Skin epidermis (tissue), 12 donors: ENCODE results near the gene SPART.
"Not testable (repeated sequence)": the region's sequence is repeated elsewhere in the genome, so short reads cannot be mapped to it uniquely, and the experiment has no call there.

Source experiments
- H3K27ac ChIP-seq, 21 experiments: fragments of 200-600 bp; sonication (generic) in 11 of 21; one replicate each; pipeline ENCODE4 v1.5.0; 2020; ENCODE audit warnings: mild to moderate bottlenecking in 3 of 21, inconsistent platforms in 2 of 21, moderate library complexity in 2 of 21
- H3K4me3 ChIP-seq, 7 experiments: fragments of 200-600 bp; sonication (generic) in 2 of 7; one replicate each; pipeline ENCODE4 v1.5.0; 2020; ENCODE audit warnings: inconsistent platforms in 2 of 7, mild to moderate bottlenecking in 2 of 7, moderate library complexity in 1 of 7

The SPART gene

DNA sequence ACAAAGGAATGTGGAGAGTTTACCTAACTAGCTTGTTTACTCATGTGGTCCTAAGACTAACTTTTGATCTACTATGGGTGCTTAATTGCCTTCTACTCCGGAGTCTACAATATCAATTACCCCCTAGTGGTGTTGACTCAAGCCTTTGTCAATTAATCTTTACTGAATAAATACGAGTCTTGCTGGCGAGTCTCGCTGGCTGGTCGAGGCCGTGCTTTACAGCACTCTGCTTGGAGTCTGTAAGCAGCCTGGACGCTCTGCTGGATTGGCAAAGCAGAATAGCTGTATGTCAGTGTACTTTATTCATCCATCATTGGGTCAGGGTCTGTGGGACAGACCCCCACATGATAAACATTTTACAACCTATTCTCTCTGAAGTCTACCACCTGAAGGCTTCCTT lies 9.9 kb upstream of the SPART start:
- H3K4me3 ChIP-seq = no peak overlapping the region
- no peak overlapping the region for H3K27ac ChIP-seq

DNA sequence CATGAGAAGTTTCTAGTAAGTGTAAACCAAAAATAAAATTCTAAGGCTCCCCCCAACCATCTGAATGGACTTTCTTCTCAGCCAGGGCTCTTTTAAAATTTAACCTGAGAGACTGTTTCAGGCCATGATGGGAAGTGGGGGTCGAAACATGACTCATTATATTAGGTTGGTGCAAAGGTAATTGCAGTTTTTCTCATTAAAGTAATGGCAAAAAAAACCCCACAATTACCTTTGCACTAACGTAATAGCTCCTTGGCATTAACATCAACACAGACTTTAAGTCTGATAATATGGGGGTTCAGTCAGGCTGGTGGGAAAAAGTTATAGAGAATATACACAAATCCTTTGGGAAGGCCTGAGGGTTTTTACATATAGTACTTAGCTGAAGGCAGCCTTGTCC lies 9.4 kb upstream of the SPART start:
- H3K4me3 ChIP-seq = no peak overlapping the region
- no peak overlapping the region for H3K27ac ChIP-seq

DNA sequence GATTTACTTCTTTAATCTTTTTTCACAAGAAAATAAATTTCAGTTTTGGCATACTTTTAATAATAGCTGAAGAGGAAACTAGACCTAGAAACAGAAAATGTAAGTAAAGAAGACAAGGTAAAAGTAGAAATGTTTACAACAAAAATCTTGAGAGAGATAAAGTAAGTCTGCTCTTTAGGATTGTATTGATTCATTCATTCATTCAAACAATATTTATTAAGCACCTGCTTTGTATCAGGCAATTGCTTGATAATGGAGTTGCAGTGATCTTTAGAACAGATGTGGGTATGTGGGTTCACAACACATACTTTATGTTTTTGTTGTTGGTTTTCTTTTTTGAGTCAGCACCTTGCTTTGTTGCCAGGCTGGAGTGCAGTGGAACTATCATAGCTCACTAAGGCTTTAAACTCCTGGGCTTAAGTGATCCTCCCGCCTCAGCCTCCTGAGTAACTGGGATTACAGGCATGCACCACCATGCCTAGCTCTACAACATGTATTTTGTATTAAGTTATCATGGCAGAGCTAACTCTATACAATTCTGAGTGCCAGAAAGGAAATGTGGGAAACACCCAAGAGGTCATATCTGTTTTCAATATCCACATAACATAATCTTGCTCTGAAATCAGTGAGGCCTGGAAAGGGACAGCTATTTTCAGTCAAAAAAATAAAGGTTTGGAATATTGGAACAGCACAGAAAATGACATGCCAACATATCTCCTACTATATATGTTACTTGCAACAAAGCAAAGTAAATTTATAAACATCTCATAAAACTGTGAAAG lies 8.8 kb upstream of the SPART start:
- no peak overlapping the region for H3K27ac ChIP-seq
- no peak overlapping the region for H3K4me3 ChIP-seq

DNA sequence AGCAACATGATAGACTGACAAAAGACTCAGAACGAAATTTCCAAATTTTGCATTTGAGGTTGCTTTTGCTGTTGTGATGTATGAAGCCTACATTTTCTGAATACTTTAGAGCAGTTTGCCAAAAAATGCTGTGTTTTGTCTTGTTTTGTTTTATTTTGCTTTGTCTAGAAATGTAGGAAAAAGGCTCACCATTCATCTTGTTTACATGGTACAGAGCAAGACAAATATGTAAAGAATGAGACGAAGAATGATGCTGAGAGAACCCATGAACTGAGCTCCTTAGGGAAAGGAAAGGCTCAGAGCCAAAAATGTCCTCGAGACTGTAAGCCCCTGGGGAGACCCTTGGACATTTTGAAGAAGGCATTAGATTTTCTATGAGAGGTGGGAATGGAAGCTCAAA lies 6.8 kb upstream of the SPART start:
- Histone ChIP-seq H3K4me3 (no peak overlapping the region), H3K27ac (no peak overlapping the region)

DNA sequence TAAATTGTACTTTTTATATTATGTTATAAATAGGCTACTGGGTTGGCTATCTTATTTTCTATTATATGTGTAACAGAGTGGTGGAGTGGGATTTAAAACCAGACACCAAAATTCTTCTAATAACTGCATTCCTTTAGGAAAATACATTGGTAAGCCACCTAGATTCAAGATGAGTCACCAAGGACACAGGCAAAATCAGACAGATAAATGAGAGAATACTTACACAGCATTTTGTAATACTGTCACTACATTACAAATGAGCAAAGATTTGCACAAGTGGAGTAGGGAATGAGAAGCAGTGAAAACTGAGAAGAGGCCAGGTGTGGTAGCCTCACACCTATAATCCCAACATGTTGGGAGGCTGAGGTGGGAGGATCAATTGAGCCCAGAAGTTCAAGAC lies 6.2 kb upstream of the SPART start:
- Histone ChIP-seq H3K27ac (no peak overlapping the region), H3K4me3 (no peak overlapping the region)

DNA sequence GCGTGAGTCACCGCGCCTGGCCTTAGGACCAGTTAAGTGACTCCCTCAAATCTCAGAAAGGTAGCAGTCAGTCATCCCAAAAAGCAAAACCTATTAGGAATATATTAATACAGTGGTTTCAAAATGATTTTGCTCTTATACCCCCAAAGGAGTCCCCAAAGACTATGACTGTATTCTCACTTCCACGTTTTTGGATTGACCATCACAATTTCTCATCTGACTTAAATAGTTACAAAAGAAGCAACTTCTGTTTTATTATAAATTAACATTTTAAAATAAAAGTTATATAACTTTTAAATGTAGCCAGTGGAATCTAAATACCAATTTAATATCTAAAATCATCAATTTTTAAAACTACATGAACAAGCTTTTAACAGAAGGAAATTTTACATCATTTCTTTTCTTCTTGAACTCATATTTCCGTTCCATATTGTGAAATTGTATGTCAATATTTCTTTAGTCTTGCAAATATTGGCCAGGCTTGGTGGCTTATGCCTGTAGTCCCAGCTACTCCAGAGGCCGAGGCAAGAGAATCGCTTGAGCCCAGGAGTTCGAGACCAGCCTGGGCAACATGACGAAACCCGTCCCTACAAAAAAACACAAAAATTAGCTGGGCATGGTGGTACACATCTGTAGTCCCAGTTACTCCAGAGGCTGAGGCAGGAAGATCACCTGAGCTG lies 1.5 kb upstream of the SPART start:
- H3K27ac ChIP-seq = peak overlapping the region in 4 of 21 experiments; percentile 42 to 98 (median 96)
- H3K4me3 ChIP-seq = no peak overlapping the region

DNA sequence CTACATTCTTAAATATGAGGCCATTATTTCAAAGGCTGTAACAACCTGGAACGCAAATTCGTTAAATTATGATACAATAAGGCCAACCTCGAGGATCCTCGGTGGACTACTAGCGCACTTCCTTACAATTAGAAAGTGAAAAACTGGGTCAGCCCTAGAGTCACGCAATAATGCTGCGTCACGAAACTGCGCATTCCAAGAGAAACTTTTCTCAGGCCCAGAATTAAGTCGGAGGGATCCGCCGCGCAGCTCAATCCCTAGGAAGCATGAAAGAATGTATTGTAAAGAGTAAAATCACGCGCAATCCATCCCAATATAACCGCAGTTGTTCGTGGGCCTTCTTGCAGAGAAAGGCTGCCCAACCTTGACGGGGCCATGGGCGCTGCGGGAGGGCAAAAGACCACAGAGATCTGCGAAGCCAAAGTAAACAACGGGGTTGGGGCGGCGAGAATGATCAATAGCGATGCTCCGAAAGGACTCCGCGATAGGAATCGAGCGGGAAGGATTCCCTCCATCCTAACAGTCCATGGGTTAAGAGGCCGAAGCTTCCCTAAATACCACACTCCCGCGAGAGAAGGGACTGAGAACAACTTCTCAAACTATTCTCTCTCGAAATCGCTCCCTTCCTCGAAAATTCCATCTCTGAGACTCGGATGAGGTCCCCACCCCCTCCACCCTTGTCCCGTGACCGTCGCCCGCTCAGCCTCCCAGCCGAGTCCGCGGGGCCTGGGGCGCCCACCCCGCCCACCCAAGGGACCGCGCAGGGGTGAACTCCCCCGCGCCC lies 564 bp downstream of the SPART start:
- Histone ChIP-seq H3K4me3 (peak overlapping the region; percentile 56 to 91 (median 68)), H3K27ac (peak overlapping the region; percentile 81 to 99 (median 95))

DNA sequence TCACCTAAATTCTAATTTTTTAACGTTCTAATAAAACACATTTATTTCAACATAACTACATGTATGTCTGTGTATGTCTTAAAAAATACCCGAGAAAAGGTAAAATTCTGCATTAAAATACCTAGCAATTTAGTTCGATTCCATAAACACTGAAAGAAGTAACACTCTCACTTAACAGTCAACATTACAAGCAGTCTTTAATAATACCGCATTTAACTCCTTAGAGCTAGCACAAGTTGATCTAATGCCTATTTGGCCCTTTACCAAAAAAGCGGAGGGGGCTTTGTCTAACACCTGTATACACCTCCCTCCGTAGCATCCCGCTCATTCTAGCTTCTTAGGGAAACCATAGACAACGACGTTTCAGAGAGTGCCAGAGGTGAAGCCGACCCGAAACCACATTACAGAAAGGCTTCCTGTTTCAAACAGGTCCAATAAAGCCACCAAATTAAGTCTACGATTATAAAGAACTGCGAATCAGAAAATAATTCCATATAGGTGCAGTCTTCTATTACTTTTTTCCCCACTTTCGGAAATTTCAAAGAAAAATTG lies 1.2 kb downstream of the SPART start:
- Histone ChIP-seq H3K4me3 (peak overlapping the region; percentile 56 to 91 (median 68)), H3K27ac (peak overlapping the region in 18 of 21 experiments; percentile 86 to 99 (median 96))

DNA sequence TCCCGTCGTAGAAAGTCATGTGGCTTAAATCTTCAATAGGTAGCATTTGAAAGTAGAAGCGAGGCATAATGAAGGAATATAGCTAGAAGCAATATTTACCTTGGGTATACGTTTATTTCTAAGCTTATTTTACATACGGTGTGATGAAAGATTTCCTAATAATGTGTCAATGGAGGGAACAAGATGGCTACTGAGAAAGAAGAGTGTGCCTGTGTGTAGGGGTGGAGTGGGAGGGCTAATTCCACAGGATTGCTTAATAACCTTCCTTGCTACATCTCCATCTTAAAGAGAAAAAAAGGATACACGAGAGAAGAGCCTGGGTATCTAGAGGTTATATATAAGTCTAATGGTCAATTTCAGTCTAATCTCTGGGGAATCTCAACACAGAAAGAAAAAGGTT lies 2.0 kb downstream of the SPART start:
- H3K4me3 ChIP-seq = peak overlapping the region in 1 of 7 experiments; percentile 86
- peak overlapping the region in 5 of 21 experiments; percentile 11 to 99 (median 97) for H3K27ac ChIP-seq

DNA sequence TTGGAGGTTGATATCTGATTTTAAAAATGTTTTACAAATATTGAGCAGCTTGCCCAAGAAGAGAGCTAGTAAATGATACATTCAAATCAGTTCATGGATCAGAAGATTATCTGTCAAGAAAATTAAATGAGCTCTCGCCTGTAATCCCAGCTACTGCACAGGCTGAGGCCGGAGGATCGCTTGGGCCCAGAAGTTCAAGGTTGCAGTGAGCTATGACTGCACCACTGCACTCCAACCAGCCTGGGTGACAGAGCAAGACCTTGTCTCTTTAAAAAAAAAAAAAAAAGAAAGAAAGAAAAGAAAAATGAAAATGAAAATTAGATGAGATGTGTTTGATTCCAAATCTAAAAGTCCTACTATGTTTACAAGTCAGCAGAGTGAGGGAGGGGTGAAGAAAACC lies 2.4 kb downstream of the SPART start:
- Histone ChIP-seq H3K27ac (peak overlapping the region in 6 of 21 experiments; percentile 11 to 99 (median 67)), H3K4me3 (no peak overlapping the region)

DNA sequence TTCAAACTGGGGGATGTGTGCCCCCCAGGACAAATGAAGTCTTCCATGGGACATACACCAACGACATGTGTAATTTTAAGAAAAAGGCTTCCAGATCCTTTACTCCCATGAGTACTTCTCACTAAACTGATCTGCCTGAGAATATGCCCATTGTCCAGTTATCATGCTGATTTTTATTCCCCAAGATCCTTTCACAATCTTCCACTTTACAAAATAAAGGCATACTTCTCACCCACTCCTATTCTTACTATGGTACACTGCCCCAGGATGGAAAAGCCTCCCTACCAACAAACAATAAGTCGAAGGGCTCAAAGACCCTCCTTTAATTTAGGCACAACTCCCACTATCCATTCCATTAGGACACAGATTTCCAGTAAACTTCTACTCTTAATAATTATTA lies 3.5 kb downstream of the SPART start:
- peak overlapping the region in 1 of 21 experiments; percentile 6 for H3K27ac ChIP-seq
- H3K4me3 ChIP-seq = no peak overlapping the region

DNA sequence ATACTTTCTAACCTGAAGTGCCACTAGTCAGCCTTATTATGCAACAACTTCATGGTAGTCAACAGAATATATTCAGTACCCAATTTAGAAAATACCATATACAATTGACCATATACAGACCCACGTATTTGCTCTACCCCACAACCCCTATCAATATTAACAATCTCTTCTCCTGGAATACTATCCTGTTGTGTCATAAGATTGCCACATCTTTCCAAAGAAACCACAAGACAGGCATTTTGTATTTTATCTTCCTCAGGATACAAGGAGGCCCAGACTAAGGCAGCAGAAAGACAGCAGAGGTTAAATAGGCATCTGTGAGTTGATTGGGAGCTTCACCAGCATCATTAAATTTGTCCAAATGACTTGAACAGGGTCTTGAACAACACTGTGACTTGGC lies 4.5 kb downstream of the SPART start:
- Histone ChIP-seq H3K4me3 (no peak overlapping the region), H3K27ac (no peak overlapping the region)

DNA sequence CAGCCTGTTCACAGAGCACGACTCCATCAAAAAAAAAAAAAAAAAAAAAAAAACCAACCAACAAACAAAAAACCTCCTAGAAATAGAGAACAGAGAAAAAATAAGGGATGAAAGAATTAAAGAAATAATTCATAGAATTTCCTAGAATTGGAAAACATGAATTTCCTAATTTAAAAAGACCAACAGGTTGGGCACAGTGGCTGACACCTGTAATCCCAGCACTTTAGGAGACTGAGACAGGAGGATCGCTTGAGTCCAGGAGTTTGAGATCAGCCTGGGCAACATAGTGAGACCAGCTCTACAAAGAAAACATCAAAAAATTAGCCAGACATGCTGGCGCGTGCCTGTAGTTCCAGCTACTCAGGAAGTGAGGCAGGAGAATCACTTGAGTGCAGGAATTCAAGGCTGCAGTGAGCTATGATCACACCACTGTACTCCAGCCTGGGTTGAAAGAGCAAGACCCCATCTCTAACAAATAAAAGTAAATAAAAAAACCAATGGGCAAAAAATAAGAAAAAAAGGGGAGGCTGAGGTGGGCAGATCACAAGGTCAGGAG lies 6.5 kb downstream of the SPART start:
- Histone ChIP-seq H3K4me3 (no peak overlapping the region), H3K27ac (no peak overlapping the region)

DNA sequence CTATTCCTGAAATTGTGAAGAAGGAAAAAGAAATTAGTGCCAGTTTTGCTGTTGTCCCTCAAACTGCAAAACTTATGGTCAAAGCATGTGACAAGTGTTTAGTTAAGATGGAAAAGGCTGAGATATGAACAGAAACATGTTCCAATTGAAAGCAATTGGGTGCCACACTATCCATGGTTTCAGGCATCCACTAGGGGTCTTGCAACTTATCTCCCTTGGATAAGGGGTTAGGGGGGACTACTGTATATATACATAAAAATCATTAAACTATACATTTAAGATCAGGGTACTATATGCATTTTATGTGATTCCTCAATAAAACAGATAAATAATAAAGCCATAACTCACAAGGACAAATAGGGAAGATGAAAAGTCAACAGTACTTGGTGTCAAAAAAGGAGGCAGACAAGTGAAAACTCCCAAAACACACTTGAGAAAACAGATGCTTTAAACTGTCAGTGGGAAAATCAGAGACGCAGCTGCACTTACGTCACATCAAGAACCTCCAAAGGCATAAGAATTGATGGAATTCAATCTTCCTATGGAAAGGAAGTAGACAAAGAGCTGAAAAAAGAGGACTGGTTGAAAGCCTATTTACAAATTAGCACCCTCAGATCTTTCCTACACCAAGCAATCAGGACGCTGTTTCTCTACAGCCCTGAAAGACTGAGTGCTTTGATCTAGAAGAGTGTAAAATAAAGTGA lies 8.1 kb downstream of the SPART start:
- no peak overlapping the region for H3K4me3 ChIP-seq

DNA sequence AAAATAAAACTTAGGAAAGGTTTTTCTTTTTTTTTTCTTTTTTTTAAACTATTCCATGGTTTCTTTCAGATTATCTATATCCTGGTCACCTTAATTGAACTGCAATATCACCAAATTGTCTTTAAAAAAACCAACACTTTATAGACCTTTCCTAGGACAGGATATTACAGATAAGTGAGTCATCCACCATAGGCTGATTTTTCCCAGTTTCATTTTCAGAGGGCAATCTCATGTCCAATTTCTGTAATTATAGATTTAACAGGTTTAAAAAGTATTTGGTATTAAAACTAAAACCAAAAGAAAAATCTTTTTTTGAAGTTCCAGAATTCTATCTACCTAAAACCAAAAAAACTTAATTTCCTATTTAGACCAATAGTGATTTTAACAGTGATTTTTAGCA lies 13.2 kb downstream of the SPART start:
- Histone ChIP-seq H3K27ac (no peak overlapping the region), H3K4me3 (no peak overlapping the region)

More for the DNA sequence above, 8.1 kb downstream of the SPART start:
- H3K27ac ChIP-seq = no peak overlapping the region

DNA sequence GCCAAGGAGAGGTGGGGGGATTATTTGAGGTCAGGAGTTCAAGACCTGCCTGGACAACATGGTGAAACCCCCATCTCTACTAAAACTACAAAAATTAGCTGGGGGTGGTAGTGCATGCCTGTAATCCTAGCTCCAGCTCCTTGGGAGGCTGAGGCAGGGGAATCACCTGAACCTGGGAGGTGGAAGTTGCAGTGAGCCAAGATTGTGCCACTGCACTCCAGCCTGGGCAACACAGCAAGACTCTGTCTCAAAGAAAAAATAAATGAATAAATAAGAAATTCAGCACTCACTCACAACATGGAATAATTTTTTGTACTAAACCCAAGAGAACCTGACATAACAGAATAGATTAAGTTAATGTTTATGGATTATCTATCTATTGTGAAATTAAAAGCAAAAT lies 13.9 kb downstream of the SPART start:
- not testable (repeated sequence) for H3K4me3 ChIP-seq

DNA sequence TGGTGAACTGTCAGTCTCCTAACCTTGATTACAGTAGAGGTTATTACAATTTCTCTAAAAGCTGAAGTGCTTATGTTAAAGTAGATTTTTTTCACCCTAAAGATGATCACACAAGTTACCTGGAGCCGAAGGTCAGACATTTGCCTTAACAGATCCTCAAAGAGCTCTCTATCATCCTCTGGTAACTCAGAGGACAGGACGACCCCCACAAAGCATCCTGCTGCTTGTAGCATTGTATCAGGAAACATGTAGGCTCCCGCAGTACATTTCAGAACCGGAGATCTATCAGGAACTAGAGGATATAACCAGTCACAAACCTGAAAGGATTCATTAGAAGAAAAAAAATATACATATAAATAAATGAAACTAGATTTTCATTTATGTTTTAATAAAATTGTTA lies 14.9 kb downstream of the SPART start:
- no peak overlapping the region for H3K4me3 ChIP-seq
- H3K27ac ChIP-seq = no peak overlapping the region

More for the DNA sequence above, 13.9 kb downstream of the SPART start:
- H3K27ac ChIP-seq = not testable (repeated sequence)

DNA sequence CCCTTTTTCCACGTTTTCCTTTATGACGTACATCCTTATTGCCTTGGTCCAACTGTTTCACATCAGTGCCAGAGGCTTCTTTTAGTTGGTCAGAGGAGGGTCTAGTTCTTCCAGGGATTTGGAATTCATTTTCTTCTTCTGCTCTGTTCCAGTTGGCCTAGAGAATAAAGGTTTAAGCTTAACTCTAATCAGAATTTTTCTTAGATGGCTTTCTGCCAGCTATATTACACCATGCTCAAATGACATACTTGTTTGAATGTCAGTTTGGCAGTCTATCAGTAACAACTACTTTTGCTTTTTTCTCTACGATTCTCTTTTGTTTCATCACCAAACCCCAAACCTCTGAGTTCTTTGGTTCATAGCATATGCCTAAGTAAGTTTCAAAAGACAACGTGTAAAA lies 16.8 kb downstream of the SPART start:
- Histone ChIP-seq H3K4me3 (no peak overlapping the region), H3K27ac (no peak overlapping the region)

DNA sequence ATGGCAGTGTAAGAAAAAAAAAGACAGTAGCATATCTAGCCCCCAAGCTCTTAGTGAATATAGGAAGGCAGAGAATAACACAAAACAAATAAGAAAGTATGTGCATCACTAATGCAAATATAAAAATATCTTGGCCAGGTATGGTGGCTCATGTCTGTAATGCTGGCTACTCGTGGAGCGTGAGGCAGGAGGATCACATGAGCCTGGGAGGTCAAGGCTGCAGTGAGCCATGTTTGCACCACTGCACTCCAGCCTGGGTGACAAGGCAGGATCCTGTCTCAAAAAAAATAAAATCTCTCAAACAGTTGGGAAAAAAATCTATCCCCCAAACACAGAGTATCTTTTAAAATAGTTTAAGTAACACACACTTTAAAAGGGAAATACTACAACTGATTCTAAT lies 17.4 kb downstream of the SPART start:
- Histone ChIP-seq H3K27ac (no peak overlapping the region), H3K4me3 (no peak overlapping the region)
